Body of pancreas (tissue), 4 donors: ENCODE results near the gene UBXN4. TPM values are rescaled to one million over a fixed set of nuclear protein-coding genes. Genes with fewer than 3 reads are reported as not detected.
"Not testable (repeated sequence)": the region's sequence is repeated elsewhere in the genome, so short reads cannot be mapped to it uniquely, and the experiment has no call there.

Source experiments
- ATAC-seq: fragments of 150-250 bp; one replicate; pipeline ENCODE4 v1.9.1; 2016
- DNase-seq, 4 donors: peaks; one replicate each; pipeline ENCODE4 v3.0.0-alpha.2; 2019
- H3K27ac ChIP-seq, 4 donors: fragments of 200-600 bp; sonication (generic); 1 replicate in 3 of 4; 2 replicates in 1 of 4; pipeline versions ENCODE4 v1.5.1 to v1.6.1; 2016 to 2019; ENCODE audit warnings: mild to moderate bottlenecking in 1 of 4, mixed read lengths in 1 of 4, moderate library complexity in 1 of 4
- H3K27me3 ChIP-seq, 2 donors: fragments of 200-600 bp; sonication (generic); one replicate each; pipeline ENCODE4 v1.6.0; 2016; ENCODE audit warnings: mild to moderate bottlenecking in 1 of 2
- H3K36me3 ChIP-seq, 2 donors: fragments of 200-600 bp; sonication (generic); replicated peaks in 1 of 2; 2 replicates each; pipeline ENCODE4 v1.5.1; 2016; ENCODE audit warnings: low read depth in 2 of 2; ENCODE audit not compliant: insufficient read depth in 1 of 2
- H3K4me1 ChIP-seq: fragments of 200-600 bp; sonication (generic); one replicate; pipeline ENCODE4 v1.6.0; 2016
- H3K4me3 ChIP-seq, 2 donors: fragments of 200-600 bp; sonication (generic); 1 replicate in 1 of 2; 2 replicates in 1 of 2; pipeline ENCODE4 v1.5.1; 2016 to 2019
- H3K9me3 ChIP-seq, 3 donors: fragments of 200-600 bp; sonication (generic); 1 replicate in 2 of 3; 2 replicates in 1 of 3; pipeline ENCODE4 v1.5.1; 2016
- POLR2A ChIP-seq, 3 donors: fragments of 450-650 bp; IDR thresholded peaks; one replicate each; pipeline ENCODE4 v1.6.1; 2016; ENCODE audit warnings: antibody characterized with exemption in 3 of 3, mild to moderate bottlenecking in 2 of 3
- WGBS, 2 donors: methylation state at CpG; one replicate each; pipeline ENCODE4 v1.1.5; 2017; 5-methylcytosine and 5-hydroxymethylcytosine counted together
- intact Hi-C: fragments of 100-400 bp; cut with DNase I; formaldehyde crosslinking; loops from one replicate; pipeline ENCODE4 v1.15.1; 2023
- total RNA-seq, 2 donors: library from RNA; depleted of rRNA; stranded (reverse); fragments of >200 nt; gene quantifications; one replicate each; pipeline ENCODE4 v1.1.0, GENCODE V29; 2016
- TF ChIP-seq, protein P1 (sequence below), 7 experiments: fragments of 450-650 bp in 4 of 7; fragments of 200-600 bp in 3 of 7; sonication (generic) in 3 of 7; IDR thresholded peaks; one replicate each; pipeline ENCODE4 v1.5.1; 2016 to 2019; ENCODE audit warnings: antibody characterized with exemption in 7 of 7

UBXN4 gene
- total RNA-seq, 2 donors from 2014 or later, result 55.7 to 70.3 TPM

- 13 to 16% methylated on average over 1 of the region's 1 CpG for WGBS, 2 donors
- intact Hi-C loops, result no loop called here
- H3K36me3 ChIP-seq, result no peaks in the 10 kb centered on the region
- TF ChIP-seq, protein P1, sequence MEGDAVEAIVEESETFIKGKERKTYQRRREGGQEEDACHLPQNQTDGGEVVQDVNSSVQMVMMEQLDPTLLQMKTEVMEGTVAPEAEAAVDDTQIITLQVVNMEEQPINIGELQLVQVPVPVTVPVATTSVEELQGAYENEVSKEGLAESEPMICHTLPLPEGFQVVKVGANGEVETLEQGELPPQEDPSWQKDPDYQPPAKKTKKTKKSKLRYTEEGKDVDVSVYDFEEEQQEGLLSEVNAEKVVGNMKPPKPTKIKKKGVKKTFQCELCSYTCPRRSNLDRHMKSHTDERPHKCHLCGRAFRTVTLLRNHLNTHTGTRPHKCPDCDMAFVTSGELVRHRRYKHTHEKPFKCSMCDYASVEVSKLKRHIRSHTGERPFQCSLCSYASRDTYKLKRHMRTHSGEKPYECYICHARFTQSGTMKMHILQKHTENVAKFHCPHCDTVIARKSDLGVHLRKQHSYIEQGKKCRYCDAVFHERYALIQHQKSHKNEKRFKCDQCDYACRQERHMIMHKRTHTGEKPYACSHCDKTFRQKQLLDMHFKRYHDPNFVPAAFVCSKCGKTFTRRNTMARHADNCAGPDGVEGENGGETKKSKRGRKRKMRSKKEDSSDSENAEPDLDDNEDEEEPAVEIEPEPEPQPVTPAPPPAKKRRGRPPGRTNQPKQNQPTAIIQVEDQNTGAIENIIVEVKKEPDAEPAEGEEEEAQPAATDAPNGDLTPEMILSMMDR (IDR thresholded peaks at IDR 0.05), result no peak
- no peak for TF ChIP-seq POLR2A (IDR thresholded peaks at IDR 0.05)
- H3K27me3 ChIP-seq, result no peaks in the 10 kb centered on the region
- H3K4me3 ChIP-seq, result no peak overlapping the region
- H3K27ac ChIP-seq, result no peak overlapping the region
- no peaks in the 10 kb centered on the region for H3K9me3 ChIP-seq
- ATAC-seq (peak; percentile 52), DNase-seq (peak in 3 of 4 donors; percentile 2 to 22 (median 15))
- peaks cover 8% of the 10 kb centered on the region for H3K4me1 ChIP-seq
Observed at GRCh38 chr2:135703300-135703699, 38.4 kb upstream of the UBXN4 start.

GRCh38 chr2:135704075-135704474, 37.6 kb upstream of the UBXN4 start:
- H3K9me3 ChIP-seq, H3K27ac ChIP-seq, DNase-seq, ATAC-seq, H3K27me3 ChIP-seq, H3K4me1 ChIP-seq, H3K36me3 ChIP-seq, H3K4me3 ChIP-seq, intact Hi-C loops: not testable (repeated sequence)
- WGBS, 2 donors, result 89 to 92% methylated on average over 5 of the region's 5 CpGs

GRCh38 chr2:135708159-135708558, 33.5 kb upstream of the UBXN4 start:
- Histone ChIP-seq H3K36me3 (no peaks in the 10 kb centered on the region), H3K27ac (no peak overlapping the region), H3K4me1 (peaks cover 6% of the 10 kb centered on the region), H3K27me3 (no peaks in the 10 kb centered on the region), H3K9me3 (no peaks in the 10 kb centered on the region), H3K4me3 (no peak overlapping the region)
- WGBS, 2 donors, result 95% methylated on average over 4 of the region's 4 CpGs
- no peak for DNase-seq
- TF ChIP-seq, protein P1 (IDR thresholded peaks at IDR 0.05), result no peak
- no peak for TF ChIP-seq POLR2A (IDR thresholded peaks at IDR 0.05)
- intact Hi-C loops, result no loop called here
- ATAC-seq, result no peak

DNA sequence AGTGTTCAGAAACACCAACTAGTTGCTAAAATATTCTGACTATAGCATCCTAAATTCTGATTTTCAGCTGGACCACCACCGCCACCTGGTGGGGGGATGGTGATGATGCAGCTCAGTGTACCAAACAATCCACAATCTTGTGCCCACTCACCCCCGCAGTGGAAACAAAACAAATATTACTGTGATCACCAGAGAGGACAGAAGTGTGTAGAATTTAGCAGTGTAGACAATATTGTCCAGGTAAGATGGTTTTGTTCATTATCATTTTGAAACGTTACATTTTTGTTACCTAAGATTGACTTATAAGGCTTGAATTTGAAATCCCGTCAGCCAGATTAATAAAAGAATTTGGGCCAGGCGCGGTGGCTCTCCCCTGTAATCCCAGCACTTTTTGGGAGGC, 31.7 kb upstream of the UBXN4 start:
- Histone ChIP-seq H3K4me1 (no peaks in the 10 kb centered on the region), H3K27ac (no peak overlapping the region), H3K9me3 (no peaks in the 10 kb centered on the region), H3K4me3 (no peak overlapping the region), H3K36me3 (no peaks in the 10 kb centered on the region), H3K27me3 (no peaks in the 10 kb centered on the region)
- peak; percentile 47 to 73 (median 60) for DNase-seq
- WGBS, 2 donors, result 48 to 54% methylated on average over 6 of the region's 6 CpGs
- TF ChIP-seq POLR2A (IDR thresholded peaks at IDR 0.05), result no peak
- TF ChIP-seq, protein P1 (IDR thresholded peaks at IDR 0.05), result peak; percentile 77 to 97 (median 88)
- intact Hi-C loops, result loop anchor here (5.0 kb wide), 1 partner anchor 703 kb away; no protein-coding TSS in a partner anchor
- peak; percentile 47 for ATAC-seq

- H3K36me3 ChIP-seq, H3K27me3 ChIP-seq, ATAC-seq, DNase-seq, intact Hi-C loops, H3K4me1 ChIP-seq, H3K27ac ChIP-seq, H3K9me3 ChIP-seq, H3K4me3 ChIP-seq: not testable (repeated sequence)
- WGBS, 2 donors, result 92 to 94% methylated on average over 9 of the region's 9 CpGs
Observed at GRCh38 chr2:135715086-135715485, 26.6 kb upstream of the UBXN4 start.

DNA sequence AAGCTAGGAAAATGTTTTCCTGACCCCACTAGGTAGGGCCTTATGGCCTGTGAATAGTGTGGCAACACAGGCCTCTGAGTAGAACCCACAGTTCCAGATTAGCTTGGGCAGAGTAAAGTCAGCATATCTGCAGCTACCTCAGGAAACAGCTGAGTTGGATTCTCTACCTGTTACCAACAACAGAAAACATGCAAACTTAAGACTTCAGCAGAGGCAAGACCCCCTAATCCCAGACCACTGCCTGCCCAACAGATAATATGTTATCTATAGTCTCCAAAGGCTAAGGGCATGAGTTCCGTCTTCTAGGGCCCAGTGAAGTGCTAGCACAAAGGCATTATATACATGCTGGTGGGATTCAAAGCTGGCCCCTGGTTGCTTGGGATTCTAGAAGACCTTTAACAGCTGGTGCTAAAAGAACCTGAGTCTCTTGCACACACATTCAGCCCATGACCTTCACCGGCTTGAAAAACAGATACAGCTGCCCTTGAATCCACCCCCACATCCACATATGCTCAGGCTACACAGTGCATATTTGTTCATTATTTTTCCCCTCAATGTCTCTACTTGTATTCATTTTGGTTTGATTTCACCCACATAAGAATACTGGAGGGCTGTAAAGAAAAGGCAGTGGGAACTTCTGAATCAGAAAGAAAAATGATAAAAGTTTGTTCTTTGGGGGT, 13.5 kb upstream of the UBXN4 start:
- H3K4me1 ChIP-seq, result peaks cover 6% of the 10 kb centered on the region
- H3K9me3 ChIP-seq, result no peaks in the 10 kb centered on the region
- H3K27ac ChIP-seq, result no peak overlapping the region
- intact Hi-C loops, result no loop called here
- no peak for ATAC-seq
- 44 to 52% methylated on average over 2 of the region's 2 CpGs for WGBS, 2 donors
- DNase-seq, result peak in 1 of 4 donors; percentile 10
- H3K36me3 ChIP-seq, result no peaks in the 10 kb centered on the region
- H3K27me3 ChIP-seq, result no peaks in the 10 kb centered on the region
- TF ChIP-seq, protein P1 (IDR thresholded peaks at IDR 0.05), result no peak
- no peak for TF ChIP-seq POLR2A (IDR thresholded peaks at IDR 0.05)
- no peak overlapping the region for H3K4me3 ChIP-seq
